Caki2 (cell line): ENCODE results near the gene NLN. TPM values are rescaled to one million over a fixed set of nuclear protein-coding genes. Genes with fewer than 3 reads are reported as not detected.
"Not testable (repeated sequence)": the region's sequence is repeated elsewhere in the genome, so short reads cannot be mapped to it uniquely, and the experiment has no call there.

Experiments used
- DNase-seq: peaks from one replicate; pipeline ENCODE4 v3.0.0-alpha.2; 2015; ENCODE audit warnings: low read depth
- in situ Hi-C: cut with HindIII; loops from 2 replicates; pipeline ENCODE4 v1.10.0; 2016; ENCODE audit warnings: low sequenced_read_pairs, low pct_unique_long_range_greater_than_20kb, mixed read lengths
- total RNA-seq: library from RNA; depleted of rRNA; stranded (reverse); fragments of >200 nt; shearing (Covaris generic); gene quantifications from 2 replicates; pipeline ENCODE4 v1.2.3, GENCODE V29; 2014; ENCODE audit warnings: low replicate concordance

Gene NLN
- total RNA-seq, 1 experiment from 2014 or later, result 51.3 TPM

DNA sequence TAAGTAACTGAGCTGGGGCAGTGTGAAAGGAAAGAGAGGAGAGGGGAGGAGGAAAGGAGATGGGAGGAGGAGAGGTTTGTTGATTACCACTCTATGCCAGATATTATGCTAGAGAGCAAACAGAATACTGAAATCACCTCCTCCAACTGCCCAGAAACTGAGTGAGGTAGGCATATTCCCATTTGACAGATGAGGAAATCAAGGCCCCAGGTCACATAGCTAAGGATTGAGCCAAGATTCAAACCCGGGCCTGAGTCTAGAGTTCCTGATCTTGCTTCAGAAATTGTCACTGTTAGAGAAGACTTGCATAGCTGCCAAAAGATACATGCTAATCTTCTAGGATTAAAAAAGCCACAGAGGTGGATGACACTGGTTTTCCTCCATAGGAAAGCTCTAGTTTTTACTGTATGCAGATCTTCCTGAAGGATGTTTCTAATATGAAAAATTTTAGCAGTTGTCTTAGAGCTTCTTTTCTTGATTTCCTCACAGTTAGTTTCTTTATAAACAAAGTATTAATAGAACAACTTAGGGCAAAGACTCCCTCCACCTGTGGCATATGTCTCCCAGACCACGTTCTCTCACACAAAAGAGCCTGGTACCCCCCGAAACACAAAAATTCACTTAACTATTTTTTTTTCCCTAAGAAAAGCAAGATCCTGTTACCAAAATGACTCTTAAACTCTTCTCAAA lies 97.4 kb downstream of the NLN start:
- no peak for DNase-seq
- in situ Hi-C loops, result no loop called here

DNA sequence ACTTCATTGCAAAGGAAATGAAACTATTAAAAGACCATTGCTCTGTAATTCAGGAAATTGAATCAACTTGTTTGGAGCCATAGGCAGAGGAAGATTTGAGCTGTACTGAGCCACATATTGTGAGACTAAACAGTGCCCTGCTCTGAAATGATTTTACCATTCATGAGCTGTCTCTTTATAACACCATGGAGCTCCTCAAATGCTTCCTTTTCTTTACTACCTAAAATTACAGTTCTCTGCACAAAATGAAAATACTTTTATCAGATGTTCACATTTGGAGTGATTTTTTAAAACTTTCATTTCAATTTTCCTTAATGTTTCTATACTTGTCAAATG lies 97.9 kb downstream of the NLN start:
- in situ Hi-C loops, result no loop called here
- no peak for DNase-seq

DNA sequence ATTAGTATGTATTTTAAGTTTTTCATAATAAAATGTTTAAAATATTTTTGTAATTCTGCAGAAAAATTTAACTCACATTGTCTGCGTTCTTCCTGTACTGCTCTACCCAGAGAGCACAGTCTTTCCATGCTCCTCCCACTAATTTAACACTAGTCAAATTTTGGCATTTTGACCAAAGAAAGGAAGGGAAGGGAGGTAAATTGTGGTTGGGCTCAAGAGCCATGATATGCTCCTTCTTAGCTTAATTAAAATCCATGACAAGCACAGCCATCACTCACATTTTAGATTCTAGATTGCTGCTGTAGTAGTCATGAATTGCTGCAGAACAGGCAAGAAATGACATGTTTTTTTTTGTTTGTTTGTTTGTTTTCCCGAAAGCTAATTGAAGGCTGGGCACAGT lies 98.4 kb downstream of the NLN start:
- no peak for DNase-seq
- in situ Hi-C loops, result no loop called here

DNA sequence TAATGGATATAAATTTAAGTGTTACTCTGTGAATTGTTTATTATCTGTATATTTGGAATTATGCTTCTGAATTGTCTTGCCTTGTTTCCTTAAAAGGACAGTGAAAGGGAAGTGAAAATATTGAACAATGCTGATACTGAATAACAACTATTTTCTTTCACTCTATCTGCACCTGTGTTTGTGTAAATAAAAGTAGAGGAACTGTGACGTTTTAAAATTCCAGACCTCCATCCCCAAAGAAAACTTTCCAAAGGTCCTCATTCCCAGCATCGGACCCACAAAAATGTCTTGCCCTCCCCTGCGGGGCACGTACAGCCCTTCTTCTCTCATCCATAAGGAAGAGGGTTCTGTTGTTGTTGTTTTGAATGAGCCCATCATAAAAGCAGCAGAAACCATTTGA lies 100.0 kb downstream of the NLN start:
- in situ Hi-C loops, result no loop called here
- no peak for DNase-seq

DNA sequence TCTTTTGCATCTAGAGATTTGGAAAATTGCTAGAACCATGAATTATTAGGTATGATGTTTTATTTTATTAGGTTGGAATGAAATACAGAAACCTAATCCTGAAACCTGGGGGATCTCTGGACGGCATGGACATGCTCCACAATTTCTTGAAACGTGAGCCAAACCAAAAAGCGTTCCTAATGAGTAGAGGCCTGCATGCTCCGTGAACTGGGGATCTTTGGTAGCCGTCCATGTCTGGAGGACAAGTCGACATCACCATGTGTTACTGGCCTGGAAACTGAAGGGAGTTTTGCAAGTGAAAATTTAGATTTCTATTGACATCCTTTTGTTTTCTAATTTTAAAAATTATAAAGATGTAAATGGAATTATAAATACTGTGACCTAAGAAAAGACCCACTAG lies 100.7 kb downstream of the NLN start:
- in situ Hi-C loops, result no loop called here
- no peak for DNase-seq

DNA sequence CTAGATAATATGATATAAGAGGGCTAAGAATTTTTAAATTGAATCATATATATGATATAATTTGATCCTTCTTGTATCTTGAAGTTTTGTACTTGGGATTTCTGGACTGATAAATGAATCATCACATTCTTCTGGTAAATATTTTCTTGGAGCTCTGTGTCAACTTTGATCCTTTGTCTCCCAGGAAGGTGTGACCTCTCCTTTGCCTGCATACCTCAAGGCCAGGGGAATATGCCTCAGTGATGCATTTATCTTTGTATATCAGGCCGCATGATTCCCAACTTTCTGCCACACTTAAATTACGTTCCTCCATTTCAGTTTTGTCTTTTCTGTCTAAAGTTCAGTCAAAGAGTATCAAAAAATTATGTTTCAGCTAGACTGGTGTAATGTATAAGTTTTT lies 101.2 kb downstream of the NLN start:
- peak; percentile 12 for DNase-seq
- in situ Hi-C loops, result no loop called here

DNA sequence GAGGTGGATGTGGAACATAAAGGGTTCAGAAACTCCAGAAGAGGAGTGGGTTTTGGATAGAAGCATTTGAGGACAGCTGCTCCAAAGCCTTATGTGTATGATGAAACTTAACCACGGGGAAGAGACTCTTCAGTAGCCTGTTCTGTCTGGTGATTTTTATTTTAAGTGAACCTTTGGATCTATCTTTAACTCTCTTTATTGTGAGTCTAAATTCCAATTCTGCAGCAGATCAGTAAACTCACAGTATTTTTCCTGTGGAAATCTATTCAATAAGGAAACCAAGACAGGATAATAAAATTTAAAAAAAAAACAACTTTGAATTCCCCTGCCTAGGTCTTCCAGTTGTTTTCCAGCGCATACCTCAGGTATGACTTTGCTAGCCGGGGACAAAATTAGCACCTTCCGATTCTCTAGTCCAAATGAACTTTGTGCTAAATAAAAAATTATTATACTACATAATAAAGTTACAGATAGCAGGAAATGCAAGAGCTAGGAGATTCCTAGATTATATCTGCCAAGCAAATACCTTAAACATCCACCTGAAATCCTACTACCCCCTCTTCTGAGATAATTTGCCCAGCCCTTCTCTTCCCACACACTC lies 101.9 kb downstream of the NLN start:
- DNase-seq, result no peak
- in situ Hi-C loops, result no loop called here

DNA sequence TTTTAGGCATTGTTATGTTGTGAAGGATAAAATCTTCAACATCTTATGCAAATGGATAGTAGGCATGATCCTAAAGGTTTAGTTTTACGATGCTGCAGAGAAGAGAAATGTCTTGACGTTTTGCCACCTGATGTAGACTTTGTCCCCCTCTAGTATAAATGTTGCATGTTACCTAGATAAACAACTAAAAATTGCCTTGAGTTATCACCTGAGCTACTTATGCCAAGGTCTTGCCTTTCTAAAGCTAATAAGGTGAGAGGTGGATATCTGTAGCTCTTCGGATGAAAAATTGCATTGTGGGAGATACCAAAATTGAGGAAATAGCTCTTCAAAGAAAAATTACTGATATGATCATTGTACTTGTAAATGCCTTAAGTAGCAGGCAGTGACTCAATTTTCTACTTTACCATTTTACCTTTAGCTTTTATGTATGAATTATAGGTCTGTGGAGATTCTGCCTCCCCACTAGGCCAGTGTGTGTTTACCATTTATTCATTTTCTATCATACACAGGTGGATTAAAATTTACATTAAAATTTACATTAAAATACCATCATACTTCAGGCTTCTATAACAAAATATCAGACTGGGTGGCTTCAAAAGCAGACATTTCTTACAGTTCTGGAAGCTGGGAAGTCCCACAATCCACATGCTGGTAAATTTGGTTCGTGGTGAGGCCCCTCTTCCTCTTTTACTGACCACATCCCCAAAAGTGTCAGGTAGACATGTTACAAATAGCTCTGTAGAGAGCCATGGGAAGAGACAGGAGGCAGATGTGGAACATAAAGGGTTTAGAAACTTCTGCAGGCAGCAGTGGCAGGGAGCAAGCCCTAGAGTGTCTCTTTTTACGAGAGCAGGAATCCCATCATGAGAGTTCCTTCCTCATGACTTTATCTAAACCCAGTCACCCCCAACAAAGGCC lies 103.7 kb downstream of the NLN start:
- DNase-seq, result no peak

DNA sequence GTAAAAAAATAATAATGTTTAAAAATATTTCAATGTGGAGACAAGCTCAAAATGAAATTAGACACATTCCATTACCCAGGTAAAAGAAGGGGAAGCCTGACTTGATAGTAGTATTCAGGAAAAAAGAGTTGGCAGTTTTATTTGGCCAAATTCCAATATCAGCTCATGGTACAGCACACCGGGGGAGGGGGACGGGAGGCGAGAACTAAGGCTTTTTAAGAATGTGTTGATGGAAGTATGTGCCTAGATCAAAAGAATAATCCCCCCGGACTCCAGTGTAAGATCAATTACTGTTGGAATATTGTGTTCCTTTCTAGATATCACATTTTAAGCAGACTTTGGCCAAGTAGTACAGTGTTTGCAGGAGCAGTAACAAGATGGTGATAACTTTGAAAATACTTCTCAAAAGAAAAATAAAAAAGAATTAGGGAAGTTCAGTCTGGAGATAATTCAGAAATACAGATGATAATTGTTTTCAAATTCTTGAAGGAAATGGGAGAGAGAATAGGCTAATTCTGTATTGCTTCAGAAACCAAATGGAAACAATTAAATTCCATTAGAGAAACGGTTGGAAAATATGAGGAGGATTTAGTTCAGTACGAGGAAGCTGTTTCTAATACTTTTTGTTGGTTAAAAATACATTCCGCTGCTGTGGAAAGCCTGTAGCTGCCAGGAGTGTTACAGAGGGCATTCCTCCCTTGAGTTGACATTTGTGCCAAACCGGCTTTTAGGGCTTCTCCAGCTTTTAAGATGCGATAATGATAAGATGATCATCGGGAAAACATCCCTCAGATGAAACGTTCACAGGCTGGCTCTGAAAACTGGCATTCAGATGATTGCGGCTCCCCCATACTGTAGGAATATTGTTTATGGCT lies 106.3 kb downstream of the NLN start:
- in situ Hi-C loops, result no loop called here
- no peak for DNase-seq

More for the DNA sequence above, 103.7 kb downstream of the NLN start:
- in situ Hi-C loops, result no loop called here

DNA sequence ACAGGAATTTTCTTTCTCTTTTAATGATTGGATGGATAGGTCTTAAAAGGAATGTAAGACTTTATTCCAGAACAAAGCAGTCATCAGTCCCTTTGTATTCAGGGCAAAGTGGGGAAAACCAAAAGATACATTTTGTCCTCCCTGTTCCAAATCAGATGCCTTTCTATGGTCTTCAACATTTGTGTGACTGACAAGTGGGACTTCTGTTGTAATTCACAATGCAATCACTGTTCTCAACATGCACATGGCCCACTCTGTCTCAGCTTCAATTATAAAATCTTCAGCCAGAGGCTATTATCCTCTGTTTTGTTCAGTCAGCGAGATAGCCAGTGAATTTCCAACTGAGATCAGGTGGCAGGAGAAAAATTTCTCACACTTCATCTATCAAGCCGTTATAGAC lies 108.9 kb downstream of the NLN start:
- DNase-seq, result no peak
- in situ Hi-C loops, result no loop called here

DNA sequence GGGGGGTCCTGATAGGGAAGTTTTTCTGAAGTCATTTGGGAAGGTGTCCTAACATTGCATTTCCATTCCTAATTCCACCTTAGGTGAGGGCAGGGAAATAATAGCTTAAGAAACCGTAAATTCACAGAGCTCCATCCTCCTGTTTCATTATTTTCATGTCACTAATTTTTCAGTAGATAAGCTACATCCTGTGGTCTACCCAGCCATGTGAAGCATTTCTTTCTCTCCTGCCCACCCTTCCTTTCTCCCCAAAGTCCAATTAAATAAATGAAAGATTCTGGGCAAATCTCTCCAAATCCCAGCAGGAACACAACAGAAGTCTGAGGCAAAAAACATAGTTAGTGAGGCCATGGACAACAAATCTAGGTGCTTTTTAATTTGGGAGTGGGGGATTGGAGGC lies 109.3 kb downstream of the NLN start:
- no peak for DNase-seq
- in situ Hi-C loops, result no loop called here

DNA sequence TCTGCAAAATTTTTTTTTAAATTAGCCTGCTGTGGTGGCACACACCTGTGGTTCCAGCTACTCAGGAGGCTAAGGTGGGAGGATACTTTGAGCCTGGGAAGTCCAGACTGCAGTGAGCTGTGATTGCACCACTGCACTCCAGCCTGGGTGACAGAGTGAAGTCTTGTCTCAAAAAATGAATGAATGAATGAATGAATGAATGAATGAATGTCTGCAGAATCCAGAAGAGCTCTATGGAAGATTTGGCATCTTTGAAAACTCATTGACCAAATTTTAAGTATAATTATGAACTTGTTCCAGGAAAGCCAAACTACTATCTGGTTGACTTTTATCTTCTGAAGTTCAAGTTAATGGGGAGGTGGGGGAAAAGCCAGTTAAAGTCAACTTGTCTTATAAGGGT lies 110.1 kb downstream of the NLN start:
- no peak for DNase-seq
- in situ Hi-C loops, result no loop called here

DNA sequence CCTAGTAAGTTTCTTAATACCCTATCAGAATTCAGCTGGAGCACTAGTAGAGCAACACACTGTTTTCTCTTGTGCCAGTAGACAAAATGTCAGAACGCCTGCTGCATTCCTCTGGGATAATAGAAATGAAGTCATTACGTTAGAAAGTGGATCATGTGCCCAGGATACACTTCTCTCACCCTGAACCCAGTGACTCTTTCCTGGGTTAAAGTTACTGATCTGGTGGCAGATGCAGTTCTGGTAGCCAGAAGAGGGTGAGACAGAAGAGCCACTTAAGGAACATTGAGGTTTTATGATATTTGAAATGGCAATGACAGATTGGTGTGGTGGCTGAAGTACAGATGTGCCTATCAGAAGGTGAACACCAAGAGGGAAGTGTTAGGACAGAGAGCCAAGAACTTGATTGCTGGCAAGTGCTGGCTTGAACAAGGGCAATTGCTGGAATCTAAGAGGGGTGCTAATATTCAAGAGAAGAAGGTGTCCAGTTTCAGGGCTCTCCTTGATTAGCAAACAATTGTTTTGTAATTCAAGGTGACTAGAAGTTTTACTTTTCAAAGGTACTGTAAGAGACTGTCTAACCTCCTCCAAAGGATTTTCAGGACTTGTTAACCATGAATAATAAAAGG lies 110.7 kb downstream of the NLN start:
- in situ Hi-C loops, result no loop called here
- no peak for DNase-seq

DNA sequence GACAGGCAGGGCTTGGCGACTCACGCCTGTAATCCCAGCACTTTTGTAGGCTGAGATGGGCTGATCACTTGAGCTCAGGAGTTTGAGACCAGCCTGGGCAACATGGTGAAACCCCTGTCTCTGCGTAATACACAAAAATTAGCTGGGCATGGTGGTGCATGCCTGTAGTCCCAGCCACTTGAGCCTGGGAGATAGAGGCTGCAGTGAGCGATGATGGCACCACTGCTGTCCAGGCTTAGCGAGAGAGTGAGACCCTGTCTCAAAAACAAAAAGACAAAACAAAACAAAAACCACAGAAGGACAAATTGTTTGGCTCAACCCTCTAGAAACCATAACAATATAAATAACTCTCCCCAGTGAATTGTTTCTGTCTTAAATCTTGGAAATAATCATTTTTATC lies 111.8 kb downstream of the NLN start:
- DNase-seq, result no peak

DNA sequence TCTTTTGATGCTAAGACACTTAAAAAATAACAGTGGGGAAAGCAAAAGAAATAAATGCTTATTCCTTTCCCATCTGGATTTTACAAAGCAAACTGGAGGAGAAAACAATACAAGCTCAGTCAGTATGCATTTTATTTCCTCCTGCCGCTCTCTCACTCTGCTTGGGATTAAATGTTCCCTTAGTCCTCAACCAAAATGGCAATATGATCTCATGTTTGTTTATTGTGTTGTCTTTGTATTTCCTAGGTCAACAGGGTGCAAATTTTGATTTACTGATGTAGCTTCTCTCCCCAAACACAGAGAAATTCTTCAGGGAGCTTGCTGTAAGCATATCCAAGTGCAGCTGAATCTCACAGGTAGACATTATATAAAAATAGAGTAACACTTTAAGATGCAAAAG lies 112.3 kb downstream of the NLN start:
- in situ Hi-C loops, result no loop called here
- no peak for DNase-seq

More for the DNA sequence above, 111.8 kb downstream of the NLN start:
- in situ Hi-C loops, result no loop called here

DNA sequence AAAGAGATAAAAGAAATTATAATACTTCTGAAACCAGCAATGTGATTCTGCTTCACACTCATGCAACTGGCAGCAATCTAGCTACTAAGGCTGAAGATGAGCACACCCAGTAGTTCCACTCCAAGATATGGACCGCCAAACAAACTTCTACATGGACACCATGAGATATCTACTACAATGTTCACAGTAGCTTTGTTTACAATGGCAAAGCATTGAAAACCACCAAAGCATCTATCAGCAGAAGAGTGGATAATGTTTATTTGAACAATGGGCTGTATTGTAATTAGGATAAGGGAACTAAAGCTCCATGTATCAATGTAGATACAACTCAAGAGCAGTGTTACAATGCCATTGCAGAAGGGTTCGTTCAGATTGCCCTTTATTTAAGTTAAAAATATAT lies 113.2 kb downstream of the NLN start:
- no peak for DNase-seq
- in situ Hi-C loops, result no loop called here

DNA sequence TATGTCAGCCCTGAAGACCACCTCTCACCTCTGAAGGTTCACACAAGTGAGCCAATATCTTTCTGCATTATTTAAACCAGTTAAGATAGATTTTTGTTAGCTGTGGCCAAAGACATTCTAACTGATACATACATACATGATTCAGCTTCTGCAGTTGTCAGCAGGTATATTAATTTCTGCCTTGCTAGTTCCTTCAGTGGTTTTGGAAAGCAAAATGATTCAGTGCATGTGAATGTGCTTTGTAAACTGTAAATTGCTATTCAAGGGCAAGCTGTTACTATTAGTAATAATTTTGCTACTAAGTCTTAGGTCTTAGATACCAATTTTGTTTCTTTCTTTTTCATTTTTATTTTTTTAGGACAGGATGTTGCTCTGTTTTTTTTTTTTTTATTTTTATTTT lies 115.1 kb downstream of the NLN start:
- in situ Hi-C loops, result no loop called here
- no peak for DNase-seq

DNA sequence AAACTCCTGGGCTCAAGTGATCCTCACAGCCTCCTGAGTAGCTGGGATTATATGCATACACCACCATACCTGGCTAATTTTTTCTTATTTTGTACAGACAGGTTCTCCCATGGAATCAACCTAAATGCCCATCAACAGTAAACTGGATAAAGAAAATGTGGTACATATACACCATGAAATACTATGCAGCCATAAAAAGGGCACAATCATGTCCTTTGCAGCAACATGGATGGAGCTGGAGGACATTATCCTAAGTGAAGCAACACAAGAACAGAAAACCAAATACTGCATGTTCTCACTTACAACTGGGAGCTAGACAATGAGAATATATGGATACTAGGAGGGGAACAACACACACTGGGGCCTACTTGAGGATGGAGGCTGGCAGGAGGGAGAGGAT lies 117.2 kb downstream of the NLN start:
- in situ Hi-C loops, DNase-seq: not testable (repeated sequence)
